ENCODE measurements around the gene UBE2A. TPM values are rescaled to one million over a fixed set of nuclear protein-coding genes. Genes with fewer than 3 reads are reported as not detected.
A peak's percentile ranks its signal among the peaks of the same experiment; 100 is the strongest.

Gene UBE2A
- 10 to 100 TPM; 57.6 to 81.0 TPM for total RNA-seq

DNA sequence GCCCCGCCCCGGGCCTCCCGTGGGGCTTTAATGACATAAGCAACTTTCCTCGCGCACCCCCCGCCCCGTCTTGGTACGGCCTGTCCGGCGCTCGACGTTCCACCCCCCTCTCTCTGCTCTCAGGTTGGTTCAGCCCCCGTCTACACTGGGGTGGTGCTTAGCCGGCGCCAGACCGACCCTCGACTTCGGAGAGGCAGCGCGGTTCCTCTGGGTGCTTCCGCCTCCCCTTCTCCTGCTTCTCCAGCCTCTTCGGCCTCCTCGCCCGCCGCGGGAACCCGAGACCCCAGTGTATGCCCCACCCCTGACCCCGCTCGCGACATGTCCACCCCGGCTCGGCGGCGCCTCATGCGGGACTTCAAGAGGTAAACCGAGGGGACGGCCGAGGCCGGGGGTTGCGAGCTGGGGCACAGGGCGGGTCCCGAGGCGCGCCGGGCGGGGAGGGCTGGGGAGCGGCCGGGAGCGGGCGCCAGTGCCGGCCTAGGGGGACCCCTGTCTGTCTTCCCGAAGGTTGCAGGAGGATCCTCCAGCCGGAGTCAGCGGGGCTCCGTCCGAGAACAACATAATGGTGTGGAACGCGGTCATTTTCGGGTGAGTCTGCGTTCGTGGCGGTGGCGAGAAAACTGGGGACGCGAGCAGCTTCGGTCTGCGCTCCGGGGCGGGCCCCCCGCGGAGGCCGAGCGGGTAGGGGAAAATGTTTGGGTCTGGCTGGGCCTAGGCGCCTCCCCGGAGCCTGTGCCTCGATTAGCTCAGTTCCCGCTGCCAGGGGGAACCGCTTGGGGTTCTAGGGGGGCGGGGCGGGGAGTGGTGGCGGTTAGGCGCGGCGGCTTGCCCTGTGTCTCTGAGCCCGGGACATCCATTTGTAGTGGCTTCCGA is at the start of gene UBE2A:
Gene UBE2A (plus strand): TSS at position 170 of the 873 bp plus-strand sequence. CDS start 149 bp downstream, at position 319.
- H3K27me3 ChIP-seq: no peaks in the 10 kb centered on the region
- peak within 1 kb of the TSS; percentile 81 for H3K27ac ChIP-seq
- intact Hi-C loops (cut with DNase I): no loop called here
- peak; percentile 92 for DNase-seq
- no peaks in the 10 kb centered on the region for H3K9me3 ChIP-seq
- peak within 1 kb of the TSS; percentile 67 to 76 for H3K9ac ChIP-seq (ENCODE audit: low read depth in 2 of 2, low read length in 2 of 2)
- TF ChIP-seq, protein P1, sequence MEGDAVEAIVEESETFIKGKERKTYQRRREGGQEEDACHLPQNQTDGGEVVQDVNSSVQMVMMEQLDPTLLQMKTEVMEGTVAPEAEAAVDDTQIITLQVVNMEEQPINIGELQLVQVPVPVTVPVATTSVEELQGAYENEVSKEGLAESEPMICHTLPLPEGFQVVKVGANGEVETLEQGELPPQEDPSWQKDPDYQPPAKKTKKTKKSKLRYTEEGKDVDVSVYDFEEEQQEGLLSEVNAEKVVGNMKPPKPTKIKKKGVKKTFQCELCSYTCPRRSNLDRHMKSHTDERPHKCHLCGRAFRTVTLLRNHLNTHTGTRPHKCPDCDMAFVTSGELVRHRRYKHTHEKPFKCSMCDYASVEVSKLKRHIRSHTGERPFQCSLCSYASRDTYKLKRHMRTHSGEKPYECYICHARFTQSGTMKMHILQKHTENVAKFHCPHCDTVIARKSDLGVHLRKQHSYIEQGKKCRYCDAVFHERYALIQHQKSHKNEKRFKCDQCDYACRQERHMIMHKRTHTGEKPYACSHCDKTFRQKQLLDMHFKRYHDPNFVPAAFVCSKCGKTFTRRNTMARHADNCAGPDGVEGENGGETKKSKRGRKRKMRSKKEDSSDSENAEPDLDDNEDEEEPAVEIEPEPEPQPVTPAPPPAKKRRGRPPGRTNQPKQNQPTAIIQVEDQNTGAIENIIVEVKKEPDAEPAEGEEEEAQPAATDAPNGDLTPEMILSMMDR (IDR thresholded peaks at IDR 0.05): peak; percentile 22
- peak within 1 kb of the TSS; percentile 49 for H3K4me3 ChIP-seq
- no peaks in the 10 kb centered on the region for H3K36me3 ChIP-seq
- no peaks in the 10 kb centered on the region for H3K4me1 ChIP-seq

DNA sequence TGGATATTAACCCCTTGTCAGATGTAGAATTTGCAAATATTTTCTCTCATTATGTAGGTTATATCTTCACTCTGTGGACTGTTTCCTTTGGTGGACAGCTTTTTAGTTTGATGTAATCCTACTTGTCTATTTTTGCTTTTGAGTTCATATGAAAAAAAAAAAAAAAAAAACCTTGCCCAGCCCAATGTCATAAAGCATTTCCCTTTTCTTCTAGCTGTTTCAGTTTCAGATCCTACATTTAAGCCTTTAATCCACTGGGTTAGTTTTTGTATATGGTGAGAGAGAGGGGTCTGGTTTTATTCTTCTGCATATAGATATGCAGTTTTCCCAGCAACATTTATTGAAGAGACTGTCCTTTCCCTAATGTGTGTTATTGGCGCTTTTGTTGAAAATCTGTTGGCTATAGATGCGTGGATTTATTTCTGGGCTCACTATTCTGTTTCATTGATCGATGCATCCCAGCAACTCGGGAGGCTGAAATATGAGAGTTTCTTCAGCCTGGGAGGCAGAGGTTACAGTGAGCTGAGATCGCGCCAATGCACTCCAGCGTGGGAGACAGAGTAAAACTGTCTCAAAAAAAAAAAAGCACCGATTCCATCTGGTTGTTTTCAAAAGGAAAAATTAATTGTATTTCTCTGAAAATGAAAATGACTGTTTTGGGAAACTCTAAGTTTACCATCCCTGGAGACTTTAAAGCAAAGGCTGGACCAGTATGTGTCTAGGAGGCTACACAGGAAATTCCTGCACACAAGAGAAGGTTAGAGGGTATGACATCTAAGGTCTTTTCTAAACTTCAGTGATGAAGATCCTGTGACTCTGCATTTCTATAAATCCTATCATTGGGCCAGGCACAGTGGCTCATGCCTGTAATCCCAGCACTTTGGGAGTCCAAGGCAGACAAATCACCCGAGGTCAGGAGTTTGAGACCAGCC is 44.8 kb upstream of the UBE2A start:
- Histone ChIP-seq H3K27me3 (no peaks in the 10 kb centered on the region), H3K4me1 (no peaks in the 10 kb centered on the region), H3K4me3 (no peak overlapping the region), H3K27ac (no peak overlapping the region), H3K9me3 (no peaks in the 10 kb centered on the region), H3K9ac (ENCODE audit: low read depth in 2 of 2, low read length in 2 of 2) (no peak overlapping the region), H3K36me3 (no peaks in the 10 kb centered on the region)
- intact Hi-C loops (cut with DNase I): no loop called here
- TF ChIP-seq, protein P1 (IDR thresholded peaks at IDR 0.05): no peak
- no peak for DNase-seq

DNA sequence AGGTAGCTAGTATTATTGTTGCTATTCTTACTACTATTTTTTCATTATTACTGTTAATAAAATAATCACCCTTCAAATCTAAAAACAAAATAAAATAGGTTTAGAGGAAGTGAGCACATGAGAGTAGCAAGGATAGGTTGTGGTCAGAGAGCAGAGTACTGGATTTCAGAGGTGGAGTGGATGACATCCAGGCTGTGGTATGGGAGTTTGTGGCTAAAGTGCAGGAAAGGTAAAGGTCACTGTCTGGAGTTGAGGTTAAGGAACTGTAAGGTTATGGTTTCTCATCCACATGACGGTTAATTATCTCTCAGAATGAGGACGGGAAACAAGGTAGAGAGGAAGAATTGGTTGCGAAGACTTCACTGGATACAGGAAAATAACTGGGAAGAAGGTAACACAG is 36.9 kb upstream of the UBE2A start:
- Histone ChIP-seq H3K9me3 (no peaks in the 10 kb centered on the region), H3K27me3 (no peaks in the 10 kb centered on the region), H3K9ac (ENCODE audit: low read depth in 2 of 2, low read length in 2 of 2) (no peak overlapping the region), H3K4me1 (no peaks in the 10 kb centered on the region), H3K27ac (no peak overlapping the region), H3K4me3 (no peak overlapping the region), H3K36me3 (no peaks in the 10 kb centered on the region)
- TF ChIP-seq, protein P1 (IDR thresholded peaks at IDR 0.05): no peak
- no peak for DNase-seq
- intact Hi-C loops (cut with DNase I): no loop called here

DNA sequence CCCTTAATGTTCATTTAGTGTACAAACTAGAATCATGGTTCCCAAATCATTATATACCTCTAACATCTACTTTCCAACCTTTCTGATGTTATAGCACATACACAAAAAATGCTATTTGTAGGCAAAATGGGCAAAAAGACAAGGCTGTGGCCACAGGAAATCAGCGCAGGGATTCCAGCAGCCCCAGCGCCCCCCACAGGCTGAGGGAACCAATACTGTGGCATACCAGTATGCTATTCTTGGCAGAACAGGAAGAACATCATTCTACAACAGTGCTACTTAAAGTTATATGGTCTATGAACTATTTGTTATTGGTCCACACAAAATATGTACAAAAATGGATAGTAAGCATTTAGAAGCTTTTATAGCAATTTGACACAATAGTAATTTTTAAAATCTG is 34.5 kb upstream of the UBE2A start:
- Histone ChIP-seq H3K36me3 (no peaks in the 10 kb centered on the region), H3K4me1 (no peaks in the 10 kb centered on the region), H3K27ac (no peak overlapping the region), H3K27me3 (no peaks in the 10 kb centered on the region), H3K9me3 (no peaks in the 10 kb centered on the region), H3K4me3 (no peak overlapping the region), H3K9ac (ENCODE audit: low read depth in 2 of 2, low read length in 2 of 2) (no peak overlapping the region)
- intact Hi-C loops (cut with DNase I): no loop called here
- DNase-seq: no peak
- TF ChIP-seq, protein P1 (IDR thresholded peaks at IDR 0.05): no peak

DNA sequence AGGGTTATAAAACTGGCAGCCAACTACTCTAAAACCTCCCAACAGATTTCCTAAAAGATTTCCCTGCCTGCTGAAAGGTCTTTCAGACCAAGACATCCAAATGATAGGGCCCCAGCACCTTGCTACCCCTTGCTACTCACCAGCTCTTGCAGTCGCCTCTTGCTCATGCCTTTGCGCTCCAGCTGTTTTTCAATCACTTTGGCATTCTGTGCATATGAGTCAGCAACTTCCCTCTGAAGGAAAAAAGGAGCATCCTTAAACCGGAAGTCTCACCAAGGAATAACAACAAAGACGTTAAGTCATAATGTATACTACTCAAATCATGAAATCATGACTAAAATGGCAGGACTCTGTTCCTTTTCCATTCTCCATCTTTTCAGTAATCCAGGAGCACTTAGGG is 33.2 kb upstream of the UBE2A start:
- no peak overlapping the region for H3K4me3 ChIP-seq
- intact Hi-C loops (cut with DNase I): no loop called here
- no peak overlapping the region for H3K9ac ChIP-seq (ENCODE audit: low read depth in 2 of 2, low read length in 2 of 2)
- no peaks in the 10 kb centered on the region for H3K36me3 ChIP-seq
- no peak overlapping the region for H3K27ac ChIP-seq
- no peaks in the 10 kb centered on the region for H3K4me1 ChIP-seq
- TF ChIP-seq, protein P1 (IDR thresholded peaks at IDR 0.05): no peak
- H3K27me3 ChIP-seq: no peaks in the 10 kb centered on the region
- no peaks in the 10 kb centered on the region for H3K9me3 ChIP-seq
- no peak for DNase-seq
